Activated CD4-positive, alpha-beta T cell treated with anti-CD3 and anti-CD28 coated beads, Interleukin-2, Interleukin-4, amounts not matched to agents 100 ng/mL and 50 ng/mL, durations not matched to agents 16 hours and 8 hours (primary cell): ENCODE data around the gene NBPF4.
A peak's percentile ranks its signal among the peaks of the same experiment; 100 is the strongest.
"Not testable (repeated sequence)": the region's sequence is repeated elsewhere in the genome, so short reads cannot be mapped to it uniquely, and the experiment has no call there.

Experiments used
- DNase-seq: peaks from one replicate; pipeline ENCODE4 v3.0.0-alpha.2; 2020; ENCODE audit warnings: low spot score

The NBPF4 gene

GRCh38 chr1:108211014-108211413 lies 32.9 kb downstream of the NBPF4 start:
- DNase-seq, result no peak

- no peak for DNase-seq
Observed at GRCh38 chr1:108209456-108210108, 34.3 kb downstream of the NBPF4 start.

GRCh38 chr1:108208724-108209446 lies 35.0 kb downstream of the NBPF4 start:
- no peak for DNase-seq

- not testable (repeated sequence) for DNase-seq
Observed at GRCh38 chr1:108203582-108203981, 40.3 kb downstream of the NBPF4 start.

GRCh38 chr1:108201687-108202086 lies 42.2 kb downstream of the NBPF4 start:
- no peak for DNase-seq

- peak; percentile 58 for DNase-seq
Observed at GRCh38 chr1:108200687-108201051, 43.2 kb downstream of the NBPF4 start.

- DNase-seq, result peak; percentile 71
Observed at GRCh38 chr1:108199781-108200686, 43.8 kb downstream of the NBPF4 start, which contains the start of gene SLC25A24. SLC25A24 (minus strand) TSS chr1:108200343; CDS start chr1:108200138, 205 bp downstream.

GRCh38 chr1:108199201-108199691 lies 44.6 kb downstream of the NBPF4 start:
- no peak for DNase-seq

- no peak for DNase-seq
Observed at GRCh38 chr1:108194051-108194450, 49.8 kb downstream of the NBPF4 start.

GRCh38 chr1:108193333-108193732 lies 50.5 kb downstream of the NBPF4 start:
- DNase-seq, result no peak

GRCh38 chr1:108192581-108192980 lies 51.3 kb downstream of the NBPF4 start:
- no peak for DNase-seq

- DNase-seq, result no peak
Observed at GRCh38 chr1:108190686-108191416, 53.0 kb downstream of the NBPF4 start.

GRCh38 chr1:108190001-108190634 lies 53.8 kb downstream of the NBPF4 start:
- no peak for DNase-seq

GRCh38 chr1:108188801-108189200 lies 55.1 kb downstream of the NBPF4 start:
- peak; percentile 22 for DNase-seq

GRCh38 chr1:108182959-108183700 lies 60.7 kb downstream of the NBPF4 start:
- DNase-seq, result no peak

- DNase-seq, result no peak
Observed at GRCh38 chr1:108179018-108179417, 64.9 kb downstream of the NBPF4 start.
